Eye (tissue), 1 donor: Measurements from ENCODE around the gene PLEKHB1.
A peak's percentile ranks its signal among the peaks of the same experiment; 100 is the strongest.
"Not testable (repeated sequence)": the region's sequence is repeated elsewhere in the genome, so short reads cannot be mapped to it uniquely, and the experiment has no call there.

ENCODE experiments used
- DNase-seq: peaks from one replicate; pipeline ENCODE4 v3.0.0-alpha.2; 2015

Gene PLEKHB1

GRCh38 chr11:73648571-73649046 is 2.2 kb downstream of the PLEKHB1 start:
- peak; percentile 75 for DNase-seq

DNA sequence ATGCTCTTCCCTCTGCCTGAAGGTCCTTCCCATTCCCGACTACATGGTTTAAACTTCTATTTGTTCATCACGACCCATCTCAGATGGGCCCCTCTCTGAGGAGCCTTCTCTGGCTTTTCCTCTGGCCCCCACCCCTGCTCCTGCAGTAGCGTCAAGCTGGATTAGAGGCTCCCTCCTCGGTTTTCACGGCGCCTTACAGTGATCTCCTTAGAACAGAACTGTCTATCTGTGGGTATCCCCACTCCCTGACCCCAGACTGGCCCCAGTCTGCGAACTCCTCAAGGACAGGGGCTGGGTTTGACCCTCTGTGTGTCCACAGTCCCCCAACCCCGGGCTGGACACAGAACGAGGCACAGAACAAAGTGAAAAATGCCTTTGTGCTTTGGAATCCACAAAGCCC is 2.8 kb downstream of the PLEKHB1 start:
- DNase-seq, result no peak

DNA sequence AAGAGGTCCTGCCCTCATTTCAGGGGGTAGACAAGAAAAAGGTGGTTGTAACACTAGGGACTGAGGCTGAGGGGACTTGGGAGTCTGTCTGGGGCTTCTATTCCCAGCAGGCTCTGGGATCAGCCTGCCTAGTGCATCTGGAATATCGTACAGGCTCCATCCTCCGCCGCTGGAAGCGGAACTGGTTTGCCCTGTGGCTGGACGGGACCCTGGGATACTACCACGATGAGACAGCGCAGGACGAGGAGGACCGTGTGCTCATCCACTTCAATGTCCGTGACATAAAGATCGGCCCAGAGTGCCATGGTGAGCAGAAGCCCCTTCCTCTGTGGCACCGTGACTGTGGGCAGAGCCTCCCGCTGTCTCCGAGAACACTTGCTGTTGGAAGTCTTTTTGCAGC is 4.0 kb downstream of the PLEKHB1 start:
- DNase-seq, result no peak

DNA sequence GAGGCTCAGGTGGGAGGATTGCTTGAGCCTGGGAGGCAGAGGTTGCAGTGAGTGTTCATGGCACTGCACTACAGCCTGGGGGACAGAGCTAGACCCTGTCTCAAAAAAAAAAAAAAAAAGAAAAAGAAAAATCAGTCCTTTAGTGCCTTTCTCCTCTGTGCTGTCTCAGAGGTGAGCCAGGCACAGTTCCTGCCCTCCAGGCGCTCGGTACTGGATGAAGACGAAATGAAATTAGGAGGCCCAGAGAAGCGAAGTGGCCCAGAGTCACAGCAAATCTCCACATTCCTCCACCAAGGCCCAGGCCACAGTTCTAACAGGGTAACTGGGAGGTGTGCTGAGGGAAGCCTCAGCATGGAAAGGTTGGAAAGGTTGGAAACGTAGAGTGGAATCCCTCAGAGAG is 4.9 kb downstream of the PLEKHB1 start:
- DNase-seq, result no peak

GRCh38 chr11:73651661-73652045 is 5.3 kb downstream of the PLEKHB1 start:
- DNase-seq, result no peak

DNA sequence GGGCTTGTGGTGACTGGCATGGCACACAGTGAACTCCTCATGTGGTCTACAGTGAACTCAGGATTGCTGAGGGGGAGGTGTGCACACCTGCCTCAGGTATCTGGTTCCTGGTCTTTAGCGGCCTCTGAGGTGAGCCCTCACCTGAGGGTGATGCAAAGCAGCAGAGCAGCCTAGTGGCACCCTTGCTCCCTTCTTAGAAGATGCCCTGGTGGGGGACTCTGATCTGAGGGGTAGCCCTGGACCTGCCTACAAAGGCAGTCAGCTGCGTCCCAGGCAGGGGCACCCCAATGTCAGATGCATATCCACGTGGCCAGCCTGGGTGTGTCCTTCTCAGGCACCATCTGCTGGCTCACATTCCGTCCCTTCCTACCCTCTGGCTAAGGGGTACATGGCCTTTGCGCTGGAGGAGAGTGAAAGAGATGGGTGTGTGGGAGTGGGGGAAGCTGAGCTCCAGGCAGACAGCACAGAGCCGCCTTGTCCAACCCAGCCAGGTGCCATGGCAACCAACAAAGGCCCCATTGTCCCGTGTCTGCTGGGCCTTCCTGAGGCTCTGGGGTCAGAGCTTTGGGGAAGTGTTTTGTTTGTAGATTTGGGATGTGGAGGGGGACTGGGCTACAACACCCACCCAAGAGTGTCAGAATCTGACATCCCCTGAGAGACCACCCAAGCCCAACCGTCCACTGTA is 5.8 kb downstream of the PLEKHB1 start:
- DNase-seq, result peak; percentile 92

- no peak for DNase-seq
Measured at GRCh38 chr11:73652856-73653559, 6.6 kb downstream of the PLEKHB1 start.

DNA sequence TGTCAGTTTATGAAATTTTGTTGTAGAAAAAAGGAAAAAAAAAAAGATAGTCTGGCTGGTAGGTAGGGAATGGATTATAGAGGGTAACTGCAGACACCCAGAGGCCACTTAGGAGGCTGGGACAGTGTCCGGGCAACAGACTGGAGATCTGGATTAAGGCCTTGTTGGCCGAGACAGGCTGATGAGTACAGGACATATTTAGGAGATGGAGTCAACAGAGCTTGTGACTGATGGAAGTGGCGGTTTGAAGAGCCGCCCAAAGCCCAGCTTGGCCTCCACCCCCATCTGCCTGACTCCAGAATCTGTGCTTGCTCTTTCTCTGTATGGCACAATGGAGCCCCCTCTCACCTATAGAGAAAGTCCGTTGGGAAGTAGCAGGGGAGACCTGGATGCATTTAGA is 7.6 kb downstream of the PLEKHB1 start:
- DNase-seq, result no peak

DNA sequence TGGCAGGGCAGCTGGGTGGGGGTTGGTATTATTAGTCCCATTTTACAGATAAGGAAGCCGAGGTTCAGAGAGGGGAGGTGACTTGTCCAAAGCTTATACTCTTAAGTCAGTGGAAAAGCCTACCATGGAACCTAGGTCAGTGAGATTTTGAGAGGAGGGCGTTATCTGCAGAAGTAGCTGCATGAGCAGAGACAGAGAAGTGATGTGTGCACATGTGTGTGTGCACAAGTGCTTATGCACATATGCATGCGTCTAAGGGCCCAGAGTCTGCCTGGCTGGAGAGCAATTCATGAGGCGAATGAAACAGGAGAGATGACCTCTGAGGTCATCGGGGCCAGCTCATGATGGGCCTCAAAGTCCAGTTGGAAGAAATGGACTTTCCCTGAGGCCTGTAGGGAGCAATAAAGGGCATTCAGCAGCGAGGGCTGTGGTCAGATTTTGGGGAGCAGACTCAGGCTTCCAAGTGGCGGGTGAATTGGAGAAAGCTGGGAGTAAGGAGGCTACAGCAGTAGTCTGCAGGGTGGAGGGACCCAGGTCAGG is 8.2 kb downstream of the PLEKHB1 start:
- no peak for DNase-seq

DNA sequence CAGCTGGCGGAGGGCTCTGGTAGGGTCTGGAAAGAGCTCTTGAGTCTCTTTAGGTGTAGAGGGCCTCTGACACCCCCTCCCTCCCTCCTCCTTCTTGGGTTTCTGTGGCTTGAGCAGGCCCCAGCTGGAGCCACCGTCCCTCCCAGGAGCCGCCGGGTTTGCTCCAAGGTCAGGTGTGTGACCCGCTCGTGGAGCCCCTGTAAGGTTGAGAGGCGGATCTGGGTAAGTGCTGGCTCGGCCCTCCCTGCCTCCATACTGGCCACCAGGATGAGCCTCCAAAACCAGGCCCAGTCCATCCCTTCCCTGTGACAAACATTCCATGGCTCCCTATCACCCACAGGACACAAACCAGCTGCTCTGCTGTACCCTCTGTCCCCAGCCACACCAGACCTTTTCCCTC is 9.3 kb downstream of the PLEKHB1 start:
- no peak for DNase-seq

DNA sequence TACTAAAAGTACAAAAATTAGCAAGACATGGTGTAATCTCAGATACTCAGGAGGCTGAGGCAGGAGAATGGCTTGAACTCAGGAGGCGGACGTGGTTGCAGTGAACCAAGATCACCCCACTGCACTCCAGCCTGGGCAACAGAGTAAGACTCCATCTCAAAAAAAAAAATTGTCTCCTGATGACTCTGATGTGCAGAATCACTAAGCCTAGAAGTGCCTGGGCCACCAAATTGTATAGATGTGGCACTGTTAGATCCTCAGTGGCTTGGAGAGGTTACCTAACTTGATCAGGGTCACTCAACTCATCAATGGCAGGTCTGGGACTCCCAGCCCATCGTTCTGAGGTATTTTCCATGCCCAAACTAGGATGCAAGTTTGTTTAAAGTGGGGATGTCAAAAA is 10.6 kb downstream of the PLEKHB1 start:
- no peak for DNase-seq

DNA sequence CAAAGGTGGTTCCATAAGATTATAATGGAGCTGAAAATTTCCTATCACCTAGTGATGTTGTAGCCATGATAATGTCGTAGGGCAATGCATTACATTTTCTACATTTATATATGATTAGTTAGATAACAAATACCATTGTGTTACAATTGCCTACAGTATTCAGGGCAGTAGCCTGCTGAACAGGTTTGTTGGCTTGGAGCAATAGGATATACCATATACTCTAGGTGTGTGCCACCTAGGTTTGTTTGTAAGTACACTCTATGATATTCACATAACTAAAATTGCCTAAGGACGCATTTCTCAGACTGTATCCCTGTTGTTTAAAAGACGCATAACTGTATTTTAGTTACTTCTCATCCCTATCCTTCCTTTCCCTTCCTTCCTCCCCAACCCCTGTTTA is 13.6 kb downstream of the PLEKHB1 start:
- DNase-seq, result no peak

DNA sequence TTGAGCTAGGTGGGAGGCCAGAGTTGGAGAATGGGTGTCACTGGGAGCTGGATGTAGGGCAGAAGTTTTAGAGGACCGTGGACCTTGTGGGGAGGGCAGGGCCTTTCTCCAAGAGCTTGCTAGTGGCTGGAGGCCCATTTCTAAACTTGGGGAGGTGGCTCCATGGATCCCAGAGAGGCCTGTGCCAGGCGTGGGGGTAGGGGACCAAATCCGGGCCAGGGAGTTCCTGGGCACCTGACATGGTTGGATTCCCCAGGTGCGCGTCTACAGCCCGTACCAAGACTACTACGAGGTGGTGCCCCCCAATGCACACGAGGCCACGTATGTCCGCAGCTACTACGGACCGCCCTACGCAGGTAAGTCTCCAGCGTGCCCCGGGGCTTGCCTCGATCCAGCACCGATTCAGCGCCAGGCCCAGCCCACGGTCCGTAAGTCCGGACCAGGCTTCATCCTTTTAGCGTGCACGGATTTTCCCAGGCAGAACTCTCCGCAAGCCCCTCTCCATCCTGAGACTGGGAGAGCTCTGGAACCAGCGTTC is 14.2 kb downstream of the PLEKHB1 start:
- DNase-seq, result no peak

GRCh38 chr11:73661035-73661628 is 14.8 kb downstream of the PLEKHB1 start:
- peak; percentile 97 for DNase-seq

GRCh38 chr11:73662445-73663157 is 16.2 kb downstream of the PLEKHB1 start:
- no peak for DNase-seq

DNA sequence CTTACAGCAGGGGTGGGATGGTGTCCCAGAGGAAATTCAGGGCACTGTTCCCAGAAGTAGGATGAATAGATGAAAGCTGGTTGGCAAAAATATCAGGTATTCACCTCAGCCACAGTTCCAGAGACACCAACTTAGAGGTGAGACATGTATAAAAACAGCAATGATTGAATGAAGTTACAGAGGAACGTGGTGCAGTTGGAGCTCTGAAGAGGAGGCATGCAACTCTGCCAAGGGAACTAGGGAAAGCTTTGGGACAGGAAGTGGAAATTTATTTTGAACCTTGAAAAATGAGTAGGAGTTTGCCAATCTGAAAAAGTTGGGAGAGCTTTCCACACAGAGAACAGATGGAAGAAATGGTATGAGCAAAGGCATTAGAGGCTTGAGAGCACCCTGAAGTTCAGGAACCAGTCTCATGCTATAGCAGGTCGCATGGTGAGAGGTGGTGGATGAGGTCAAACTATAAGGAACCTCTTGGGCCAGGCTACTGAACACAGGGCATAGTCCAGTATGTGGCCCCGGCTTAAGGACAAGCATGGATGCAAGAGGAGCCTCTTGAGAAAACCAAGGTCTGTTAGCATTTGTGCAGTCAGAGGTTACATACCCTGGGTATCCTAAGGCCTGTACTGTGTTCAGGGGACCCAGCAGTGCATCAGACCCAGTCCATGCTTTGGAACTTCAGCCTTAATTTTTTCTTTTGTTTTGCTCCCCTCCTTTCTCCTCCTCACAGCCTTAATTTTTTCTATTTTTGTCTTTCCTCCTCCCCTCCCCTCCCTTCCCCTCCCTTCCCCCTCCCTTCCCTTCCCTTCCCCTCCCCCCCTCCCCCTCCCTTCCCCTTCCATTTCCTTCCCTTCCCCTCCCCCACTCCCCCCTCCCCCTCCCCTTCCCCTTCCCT is 17.5 kb downstream of the PLEKHB1 start:
- no peak for DNase-seq

GRCh38 chr11:73664877-73665276 is 18.5 kb downstream of the PLEKHB1 start:
- DNase-seq, result no peak

DNA sequence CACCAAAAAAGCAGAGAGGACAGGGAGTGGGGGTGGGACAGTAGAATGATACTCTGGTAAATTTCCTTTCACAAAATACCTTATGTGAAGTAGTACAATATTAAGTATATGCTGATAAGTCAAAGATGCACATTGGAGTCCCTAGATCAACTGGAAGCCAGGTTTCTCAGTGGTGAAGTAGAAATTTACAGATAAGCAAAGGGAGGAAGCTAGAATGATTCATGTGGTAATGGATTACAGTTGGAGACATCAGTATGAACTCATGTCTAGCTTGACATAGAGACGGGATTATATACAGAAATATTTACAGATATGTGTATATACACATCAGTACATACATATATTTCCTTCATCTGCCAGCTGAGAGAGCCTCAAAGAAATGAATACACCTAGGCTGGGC is 21.5 kb downstream of the PLEKHB1 start:
- no peak for DNase-seq

- no peak for DNase-seq
Measured at GRCh38 chr11:73670808-73671207, 24.4 kb downstream of the PLEKHB1 start.

DNA sequence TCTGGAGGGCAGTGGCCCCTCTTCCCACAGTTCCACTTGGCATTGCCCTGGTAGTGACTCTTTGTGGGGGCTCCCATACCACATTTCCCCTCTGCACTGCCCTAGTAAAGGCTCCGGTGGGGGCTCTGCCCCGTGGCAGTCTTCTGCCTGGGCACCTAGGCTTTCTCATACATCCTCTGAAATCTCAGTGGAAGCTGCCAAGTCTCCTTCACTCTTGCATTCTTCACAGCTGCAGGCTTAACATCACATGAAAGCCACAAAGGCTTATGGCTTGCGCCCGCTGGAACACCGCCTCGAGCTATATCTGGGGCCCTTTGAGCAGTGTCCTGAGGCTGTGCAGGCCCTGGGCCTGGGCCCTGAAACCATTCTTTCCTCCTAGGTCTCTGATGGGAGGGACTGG is 25.3 kb downstream of the PLEKHB1 start:
- DNase-seq, result no peak

GRCh38 chr11:73676552-73676951 is 30.2 kb downstream of the PLEKHB1 start:
- DNase-seq, result not testable (repeated sequence)

DNA sequence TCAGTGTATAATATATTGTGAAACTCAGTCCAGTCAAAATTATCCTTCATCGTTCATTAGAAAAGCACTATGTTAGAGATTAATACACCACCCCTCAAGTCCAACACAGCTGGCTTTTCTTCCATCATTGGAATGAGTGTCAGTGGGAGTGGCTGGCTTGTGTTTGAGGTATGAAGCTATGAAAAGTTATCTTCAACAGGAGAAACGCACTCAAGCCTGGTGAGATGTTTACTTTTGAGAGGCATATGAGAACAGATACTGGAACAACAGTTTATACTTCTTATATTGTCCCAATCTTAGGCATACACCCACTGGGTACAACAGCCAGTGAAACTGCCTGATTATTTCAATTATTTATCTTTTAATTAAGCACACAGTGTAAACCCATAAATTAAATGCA is 34.3 kb downstream of the PLEKHB1 start:
- no peak for DNase-seq
